Stimulated activated CD8-positive, alpha-beta memory T cell treated with anti-CD3 and anti-CD28 coated beads, Interleukin-7, amount 100 ng/mL, for 48 hours (primary cell): Measurements from ENCODE around the gene CPLANE1.
"Not testable (repeated sequence)": the region's sequence is repeated elsewhere in the genome, so short reads cannot be mapped to it uniquely, and the experiment has no call there.

Experiments
- DNase-seq, 2 donors: peaks; one replicate each; pipeline ENCODE4 v3.0.0-alpha.2; 2020; ENCODE audit warnings: low read depth in 1 of 2; ENCODE audit errors: extremely low read depth in 1 of 2

CPLANE1 gene

DNA sequence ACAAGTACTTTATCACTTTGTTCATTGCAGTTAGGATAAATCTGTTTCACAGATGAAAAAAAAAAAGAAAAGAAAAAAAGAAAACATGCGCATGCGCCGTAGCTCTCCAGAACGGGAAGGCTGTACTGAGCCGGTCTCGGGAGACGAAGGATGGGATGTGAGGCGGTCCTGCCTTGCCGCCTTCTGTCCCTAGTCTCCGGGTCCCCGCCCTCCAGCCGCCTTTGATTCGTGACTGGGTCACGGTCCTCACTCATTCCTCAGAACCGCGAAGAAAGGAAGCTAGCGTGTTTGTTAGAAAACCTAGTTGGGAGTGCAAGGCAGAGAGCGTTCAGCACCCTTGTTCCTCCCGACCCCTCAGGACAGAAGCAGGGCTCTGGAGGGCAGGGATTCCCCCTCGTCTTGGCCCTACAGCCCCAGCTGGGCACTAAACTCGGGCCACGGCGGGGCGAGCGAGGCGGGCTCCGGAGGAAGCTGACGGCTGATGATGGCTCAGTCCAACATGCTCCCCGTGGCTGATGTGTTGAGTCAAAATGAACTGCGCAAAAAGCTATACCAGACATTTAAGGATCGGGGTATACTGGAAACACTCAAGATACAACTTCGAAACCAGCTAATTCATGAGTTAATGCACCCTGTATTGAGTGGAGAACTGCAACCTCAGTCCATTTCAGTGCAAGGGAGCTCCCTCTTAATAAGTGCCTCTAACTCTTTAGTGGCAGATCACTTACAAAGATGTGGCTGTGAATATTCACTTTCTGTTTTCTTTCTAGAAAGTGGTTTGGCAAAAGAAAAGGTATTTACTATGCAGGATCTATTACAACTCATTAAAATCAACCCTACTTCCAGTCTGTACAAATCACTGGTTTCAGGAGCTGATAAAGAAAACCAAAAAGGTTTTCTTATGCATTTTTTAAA lies 40.0 kb downstream of the CPLANE1 start:
- DNase-seq, result no peak

DNA sequence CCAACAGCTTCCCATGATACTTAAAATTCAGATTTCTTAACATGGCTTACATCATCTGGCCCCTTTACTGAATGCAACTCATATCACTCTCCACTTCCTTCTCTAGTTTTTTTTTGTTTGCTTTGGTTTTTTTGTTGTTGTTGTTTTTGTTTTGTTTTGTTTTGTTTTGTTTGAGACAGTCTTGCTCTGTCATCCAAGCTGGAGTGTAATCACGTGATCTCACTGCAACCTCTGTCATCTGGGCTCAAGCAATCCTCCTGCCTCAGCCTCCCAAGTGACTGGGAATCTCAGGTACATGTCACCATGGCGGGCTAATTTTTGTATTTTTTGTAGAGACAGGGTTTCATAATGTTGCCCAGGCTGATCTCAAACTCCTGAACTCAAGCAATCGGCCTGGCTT lies 41.4 kb downstream of the CPLANE1 start:
- no peak for DNase-seq

DNA sequence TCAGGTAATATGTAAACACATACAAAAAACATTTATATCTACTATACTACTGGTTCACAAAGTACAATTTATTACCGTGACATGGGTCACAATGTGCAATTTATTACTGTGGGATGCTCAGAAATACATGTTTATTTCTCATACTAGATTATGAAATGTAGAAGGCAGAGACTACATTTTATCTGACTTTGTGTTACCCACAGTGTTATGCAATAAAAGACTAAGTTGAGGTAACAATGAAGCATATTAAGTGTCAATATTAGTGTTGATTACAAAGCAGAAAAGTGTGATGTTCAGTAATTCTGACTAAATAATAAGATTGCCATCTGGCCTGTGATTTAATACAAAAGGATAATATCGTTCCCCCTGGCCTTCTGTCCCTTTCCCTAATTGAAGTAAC lies 42.4 kb downstream of the CPLANE1 start:
- no peak for DNase-seq

DNA sequence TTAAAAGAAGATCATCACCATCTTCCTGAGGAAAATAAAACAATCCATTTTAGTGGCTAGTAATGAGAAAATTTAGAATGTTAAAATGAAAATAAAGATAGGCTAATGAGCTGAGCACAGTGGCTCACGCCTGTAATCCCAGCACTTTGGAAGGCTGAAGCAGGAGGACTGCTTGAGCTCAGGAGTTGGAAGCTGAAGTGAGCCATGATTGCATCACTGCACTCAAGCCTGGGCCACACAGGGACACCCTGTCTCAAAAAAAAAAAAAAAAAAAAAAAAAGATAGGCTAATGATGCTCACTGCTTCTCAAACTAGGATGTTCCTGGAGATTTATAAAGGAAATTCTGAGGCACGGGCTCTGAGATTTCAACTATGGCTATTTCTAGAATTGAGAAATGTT lies 50.3 kb downstream of the CPLANE1 start:
- no peak for DNase-seq

DNA sequence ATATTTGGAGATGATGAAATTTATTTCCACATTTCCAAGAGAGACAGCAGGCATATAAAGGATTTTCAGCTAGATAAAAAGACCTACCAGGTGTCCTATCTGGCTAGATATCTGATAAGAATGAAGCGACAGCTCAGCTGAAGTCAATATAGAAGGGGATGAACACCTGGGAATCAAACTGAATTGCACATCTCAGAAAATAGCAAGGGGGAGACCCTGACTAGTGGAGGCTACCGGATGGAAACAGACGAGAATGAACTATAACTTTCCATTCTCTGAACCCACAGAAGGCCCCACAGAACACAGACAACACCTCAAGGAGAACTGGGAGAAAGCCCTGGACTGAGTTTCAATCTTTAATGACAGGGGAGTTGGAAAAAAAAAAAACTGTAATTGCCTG lies 51.1 kb downstream of the CPLANE1 start:
- no peak for DNase-seq

DNA sequence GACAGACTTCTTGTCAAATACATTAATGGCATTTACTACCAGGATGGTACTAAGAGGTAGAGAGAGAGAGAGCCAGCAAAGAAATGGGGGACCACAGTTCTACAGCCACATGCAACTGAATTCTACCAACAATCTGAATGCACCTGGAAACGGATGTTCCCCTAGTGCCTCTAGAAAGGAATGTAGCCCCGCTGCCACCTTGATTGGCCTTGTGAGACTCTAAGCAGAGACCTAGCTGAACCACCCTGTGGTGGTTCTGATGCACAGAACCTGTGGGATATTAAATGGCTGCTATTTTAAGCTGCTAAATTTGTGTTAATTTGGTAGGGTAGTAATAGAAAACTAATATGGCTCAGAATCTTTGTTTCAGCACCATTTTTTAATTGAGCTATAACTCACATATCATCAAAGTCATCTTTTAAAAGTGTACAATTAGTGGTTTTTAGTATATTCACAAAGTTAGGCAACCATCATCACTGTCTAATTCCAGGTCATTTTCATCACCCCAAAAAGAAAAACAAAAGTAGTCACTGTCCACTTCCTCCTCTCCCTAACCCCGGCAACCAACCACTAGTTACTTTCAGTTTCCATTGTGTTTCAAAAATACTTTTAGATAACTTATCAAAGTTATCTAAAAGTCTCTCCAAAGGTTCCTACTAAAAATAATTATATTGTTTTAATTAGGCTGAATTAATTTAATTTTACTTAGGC lies 51.7 kb downstream of the CPLANE1 start:
- DNase-seq, result no peak

DNA sequence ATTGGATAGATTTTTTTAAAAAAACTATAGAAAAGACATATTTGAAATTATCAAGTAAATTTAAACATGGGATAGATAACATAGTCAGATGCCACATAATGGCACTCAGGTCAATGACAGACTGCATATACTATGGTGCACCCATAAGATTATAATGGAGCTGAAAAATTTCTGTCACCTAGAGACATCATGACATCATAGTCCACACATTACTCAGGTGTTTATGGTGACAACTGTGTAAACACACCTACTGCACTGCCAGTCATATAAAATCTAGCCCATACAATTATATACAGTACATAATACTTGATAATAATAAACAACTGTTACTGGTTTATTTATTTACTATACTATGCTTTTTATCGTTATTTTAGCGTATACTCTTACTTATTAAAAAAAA lies 58.6 kb downstream of the CPLANE1 start:
- no peak for DNase-seq

DNA sequence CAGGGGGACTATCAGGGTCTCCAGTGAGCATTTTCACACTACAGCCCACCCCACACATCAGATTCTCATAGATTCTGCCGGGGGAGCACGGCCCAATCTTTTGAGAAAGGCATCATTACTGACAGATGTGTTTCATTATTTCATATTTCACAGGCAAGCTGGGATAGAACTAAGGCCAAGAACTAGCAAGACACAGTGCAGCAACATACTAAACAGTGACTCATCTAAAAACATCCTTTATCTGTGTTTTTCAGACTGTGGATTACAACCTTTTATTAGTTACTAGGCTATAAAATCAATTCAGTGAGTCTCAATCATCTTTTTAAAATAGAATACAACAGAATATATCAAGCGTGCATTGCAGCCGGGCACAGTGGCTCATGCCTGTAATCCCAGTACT lies 59.8 kb downstream of the CPLANE1 start:
- DNase-seq, result no peak

DNA sequence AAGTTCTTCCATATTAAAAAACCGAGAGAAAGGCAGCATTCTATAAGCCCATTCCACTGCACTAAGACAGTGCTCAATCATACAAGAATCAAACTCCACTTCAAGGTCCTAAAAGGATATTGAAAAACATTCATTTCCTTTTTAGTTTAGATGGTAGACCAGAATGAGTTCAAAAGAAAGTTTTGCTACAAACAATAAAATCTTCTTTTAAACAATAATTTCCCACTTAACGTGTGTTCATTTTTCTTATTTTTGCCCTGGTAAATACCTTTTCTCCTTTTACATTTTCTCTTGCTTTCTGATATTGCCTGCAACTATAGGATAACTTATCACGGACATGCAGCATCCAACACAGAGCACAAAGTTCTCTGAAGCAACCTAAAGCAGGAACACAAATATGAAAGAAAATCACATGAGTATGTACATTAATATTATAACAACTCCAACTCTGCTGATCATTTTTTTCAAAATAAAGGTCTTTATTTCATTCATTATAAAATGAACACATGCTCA lies 61.7 kb downstream of the CPLANE1 start:
- DNase-seq, result no peak

DNA sequence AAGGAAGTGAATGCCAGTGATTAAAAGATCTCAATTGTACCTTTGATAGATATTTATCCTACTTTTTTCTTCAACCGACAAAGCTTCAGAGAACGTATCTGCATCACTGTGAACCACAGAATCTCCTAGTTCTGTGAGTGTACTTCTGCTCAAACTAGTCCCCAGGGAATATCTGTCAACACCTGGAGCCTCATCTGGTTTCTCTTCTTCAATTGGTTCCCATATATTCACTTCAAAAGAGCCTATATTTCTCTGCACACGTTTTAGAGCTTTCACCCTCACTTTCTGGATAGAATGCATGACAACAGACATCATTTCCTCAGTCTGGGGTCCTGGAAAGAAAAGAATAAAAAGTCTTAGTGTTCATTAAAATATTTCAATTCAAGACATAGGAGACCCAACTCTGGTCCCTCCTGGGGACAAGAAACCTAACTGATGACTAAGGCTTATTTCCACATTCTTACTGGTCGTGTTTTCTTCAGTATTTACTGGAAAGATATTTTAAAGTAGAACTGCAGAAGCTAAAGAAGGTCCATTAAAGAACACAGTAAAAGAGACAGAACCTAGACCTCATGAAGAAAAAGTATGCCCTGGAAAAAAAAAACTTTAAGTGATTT lies 64.3 kb downstream of the CPLANE1 start:
- no peak for DNase-seq

DNA sequence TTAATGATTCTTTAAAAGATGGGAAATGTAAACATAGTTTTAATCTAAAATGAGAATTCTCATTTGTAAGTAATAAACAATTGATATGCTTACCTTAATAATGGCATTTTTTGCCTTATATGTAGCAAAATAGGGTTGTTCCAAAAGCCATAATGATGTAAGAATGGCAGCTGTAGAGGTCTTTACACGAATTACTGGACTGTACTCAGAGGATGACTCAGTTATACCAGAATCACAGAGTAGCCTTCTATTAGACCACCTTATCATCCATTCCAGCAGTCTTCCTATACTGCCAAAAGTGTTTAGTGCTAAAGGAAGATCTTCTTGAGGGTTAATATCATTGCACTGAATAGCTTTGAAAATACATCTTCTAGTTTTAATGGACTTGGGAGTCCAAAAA lies 66.5 kb downstream of the CPLANE1 start:
- no peak for DNase-seq

DNA sequence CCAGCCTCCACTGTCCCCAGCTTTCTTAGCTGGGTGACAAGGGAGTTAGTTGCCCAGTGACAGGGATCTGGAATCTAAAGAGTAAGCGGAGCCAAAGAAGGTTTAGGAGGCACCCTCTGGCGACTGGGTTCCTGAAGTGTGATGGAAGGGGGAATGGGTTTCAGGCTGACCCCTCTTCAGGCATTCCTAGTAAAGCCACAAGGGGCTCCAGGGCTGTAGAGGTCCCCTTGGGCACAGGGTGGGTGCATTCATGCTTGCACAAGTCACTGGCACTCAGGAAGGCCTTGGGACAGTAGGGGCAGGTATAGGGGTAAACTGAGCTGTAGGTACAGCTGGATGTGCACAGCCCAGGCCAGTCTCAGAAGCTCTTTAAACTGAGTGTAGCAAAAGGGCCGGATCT lies 74.2 kb downstream of the CPLANE1 start:
- no peak for DNase-seq

DNA sequence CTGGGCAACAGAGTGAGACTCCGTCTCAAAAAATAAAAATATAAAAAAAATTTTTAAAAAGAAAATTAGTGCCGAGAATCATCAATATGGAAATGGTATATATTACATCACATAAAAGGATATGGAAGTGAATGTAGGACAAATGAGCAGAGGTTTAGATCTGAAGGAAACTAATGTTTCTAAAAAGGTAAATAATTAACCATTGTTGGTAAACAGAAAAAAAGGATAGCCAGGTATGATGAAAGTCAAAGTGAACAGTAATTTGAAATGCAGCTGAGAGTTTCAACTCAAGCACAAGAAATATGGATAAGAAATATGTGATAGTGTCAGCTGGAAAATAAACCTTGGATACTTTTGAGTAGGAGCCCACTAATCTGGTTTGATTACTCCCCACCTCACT lies 76.2 kb downstream of the CPLANE1 start:
- DNase-seq, result no peak

DNA sequence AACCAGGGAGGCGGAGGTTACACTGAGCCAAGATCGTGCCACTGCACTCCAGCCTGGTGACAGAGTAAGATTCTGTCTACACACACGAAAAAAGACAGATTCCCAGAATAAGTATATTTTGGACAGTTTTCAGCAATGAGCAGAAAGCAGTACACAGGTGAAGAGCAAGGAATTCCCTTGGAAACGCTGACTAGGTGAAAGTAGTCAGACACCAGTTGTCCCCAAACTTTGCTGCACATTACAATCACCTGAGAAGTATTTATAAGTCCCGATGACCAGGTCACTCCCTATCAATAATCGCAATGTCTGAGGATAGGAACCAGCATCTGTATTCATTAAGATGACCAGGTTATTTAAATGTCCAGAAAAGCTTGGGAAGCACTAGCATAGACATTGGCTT lies 78.3 kb downstream of the CPLANE1 start:
- DNase-seq, result no peak

DNA sequence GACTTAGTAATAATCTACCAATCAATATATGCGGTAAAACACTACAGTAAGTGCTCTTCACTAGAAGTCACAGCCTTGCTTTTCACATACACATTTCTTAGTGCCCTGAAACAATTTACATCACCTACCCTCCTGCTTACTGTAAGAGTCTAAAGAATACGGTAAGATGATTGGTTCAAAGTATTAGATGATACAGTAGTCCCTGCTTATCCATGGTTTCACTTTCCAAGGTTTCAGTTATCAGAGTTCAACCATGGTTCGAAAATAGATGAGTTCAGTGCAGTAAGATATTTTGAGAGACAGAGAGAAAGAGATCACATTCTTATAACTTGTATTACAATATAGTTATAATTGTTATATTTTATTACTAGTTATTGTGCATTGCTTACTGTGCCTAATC lies 83.0 kb downstream of the CPLANE1 start:
- DNase-seq, result no peak

DNA sequence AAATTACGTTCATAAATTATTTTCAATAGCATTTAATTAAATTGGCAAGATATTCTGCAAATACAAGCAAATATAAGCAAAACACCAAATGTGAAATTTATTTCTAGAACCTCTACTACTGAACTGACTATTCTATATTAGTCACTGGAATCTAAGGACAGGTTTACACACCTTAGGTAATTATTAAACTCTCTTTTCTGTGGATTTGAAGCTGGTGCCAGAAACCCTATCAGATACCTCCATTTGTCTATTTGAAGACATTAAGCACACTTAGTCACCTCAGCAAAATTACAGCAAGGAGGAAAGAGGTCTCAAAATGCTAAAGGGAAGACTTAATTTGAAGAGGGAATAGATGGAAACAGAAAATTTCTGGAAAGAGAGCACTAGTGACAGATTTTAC lies 83.4 kb downstream of the CPLANE1 start:
- DNase-seq, result no peak

DNA sequence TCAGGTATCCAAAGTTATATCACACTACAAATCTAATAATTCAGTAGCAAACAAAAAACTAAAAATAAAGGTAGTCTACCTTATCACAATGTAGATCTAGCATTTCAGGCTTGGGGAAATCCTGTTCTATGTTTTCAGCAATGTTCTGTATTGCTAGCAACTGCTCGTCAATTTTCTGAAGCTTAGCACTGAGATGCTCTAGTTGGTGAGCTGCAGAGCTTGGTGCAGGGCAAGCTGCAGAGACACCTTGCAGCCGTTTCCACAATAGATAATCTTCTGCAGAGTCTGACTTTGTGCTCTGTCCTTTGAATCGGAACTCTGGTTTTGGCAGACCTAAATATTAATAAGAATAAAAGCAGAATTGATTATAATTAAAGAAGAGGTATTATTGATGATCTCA lies 95.5 kb downstream of the CPLANE1 start:
- DNase-seq, result no peak

DNA sequence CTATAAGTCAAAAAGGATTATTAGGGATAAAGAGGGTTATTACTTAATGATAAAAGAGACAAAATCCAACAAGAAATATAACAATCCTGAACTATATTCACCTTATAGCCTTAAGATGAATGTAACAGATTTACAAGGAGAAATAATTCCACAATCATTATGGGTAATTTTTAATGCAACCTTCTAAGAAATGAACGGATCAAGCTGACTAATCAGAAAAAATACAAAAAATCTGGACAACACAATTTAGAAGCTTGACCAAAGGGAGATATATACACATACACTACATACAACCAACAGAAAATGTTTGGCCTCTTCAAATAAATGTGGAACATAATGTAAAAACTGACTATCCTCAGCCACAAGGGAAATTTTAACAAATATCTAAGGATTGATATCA lies 102.3 kb downstream of the CPLANE1 start:
- DNase-seq, result no peak

DNA sequence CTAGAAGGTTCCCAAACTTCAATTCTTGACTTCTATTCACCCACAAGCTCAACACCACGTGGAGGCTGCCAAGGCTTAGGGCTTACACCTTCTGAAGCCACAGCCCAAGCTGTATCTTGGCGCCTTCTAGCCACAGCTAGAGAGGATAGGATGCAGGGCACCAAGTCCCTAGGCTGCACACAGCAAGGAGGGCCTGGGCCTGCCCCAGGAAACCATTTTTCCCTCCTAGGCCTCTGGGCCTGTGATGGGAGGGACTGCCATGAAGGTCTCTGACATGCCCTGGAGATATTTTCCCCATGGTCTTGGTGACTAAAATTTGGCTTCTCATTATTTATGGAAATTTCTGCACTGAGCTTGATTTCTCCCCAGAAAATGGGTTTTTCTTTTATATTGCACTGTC lies 112.5 kb downstream of the CPLANE1 start:
- no peak for DNase-seq

DNA sequence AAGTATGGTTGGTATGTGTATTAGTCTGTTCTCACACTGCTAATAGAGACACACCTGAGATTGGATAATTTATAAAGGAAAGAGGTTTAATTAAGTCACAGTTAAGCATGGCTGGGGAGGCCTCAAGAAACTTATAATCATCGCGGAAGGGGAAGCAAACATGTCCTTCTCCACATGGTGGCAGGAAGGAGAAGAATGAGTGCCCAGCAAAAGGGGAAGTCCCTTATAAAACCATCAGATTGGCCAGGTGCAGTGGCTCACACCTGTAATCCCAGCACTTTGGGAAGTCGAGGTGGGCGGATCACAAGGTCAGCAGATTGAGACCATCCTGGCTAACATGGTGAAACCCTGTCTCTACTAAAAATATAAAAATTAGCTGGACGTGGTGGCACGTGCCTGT lies 113.9 kb downstream of the CPLANE1 start:
- DNase-seq, result not testable (repeated sequence)

DNA sequence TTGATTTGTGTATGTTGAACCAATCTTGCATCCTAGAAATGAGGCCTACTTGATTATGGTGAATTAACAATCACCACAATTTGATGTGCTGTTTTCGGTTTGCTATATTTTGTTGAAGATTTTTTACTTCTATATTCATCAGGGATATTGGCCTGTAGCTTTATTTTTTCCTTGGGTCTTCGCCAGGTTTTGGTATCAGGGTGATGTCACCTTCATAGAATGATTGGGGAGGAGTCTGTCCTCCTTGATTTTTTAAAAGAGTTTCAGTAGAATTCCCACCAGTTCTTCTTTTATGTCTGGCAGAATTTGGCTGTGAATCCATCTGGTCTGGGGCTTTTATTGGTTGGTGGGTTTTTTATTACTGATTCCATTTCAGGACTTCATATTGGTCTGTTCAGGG lies 115.2 kb downstream of the CPLANE1 start:
- DNase-seq, result no peak

DNA sequence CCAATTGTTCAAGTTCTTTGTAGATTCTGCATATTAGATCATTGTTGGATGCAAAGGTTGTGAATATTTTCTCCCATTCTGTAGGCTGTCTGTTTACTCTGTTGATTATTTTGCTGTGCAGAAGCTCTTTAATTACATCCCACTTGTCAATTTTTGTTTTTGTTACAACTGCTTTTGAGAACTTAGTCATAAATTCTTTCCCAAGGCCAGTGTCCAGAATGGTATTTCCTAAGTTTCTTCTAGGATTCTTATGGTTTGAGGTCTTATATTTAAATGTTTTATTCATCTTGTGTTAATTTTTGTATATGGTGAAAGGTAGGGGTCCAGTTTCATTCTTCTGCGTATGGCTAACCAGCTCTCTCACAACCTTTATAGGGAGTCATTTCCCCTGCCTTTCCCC lies 116.5 kb downstream of the CPLANE1 start:
- no peak for DNase-seq
